ENCODE measurements around the gene HSF4.

HSF4 gene

GRCh38 chr16:67166598-67167168 lies 2.1 kb downstream of the HSF4 start:
- DNase-seq (no peak), ATAC-seq (no peak)

- ATAC-seq = no peak
- no peak for DNase-seq
These were observed 3.0 kb downstream of the HSF4 start for GRCh38 chr16:67167588-67167987.

GRCh38 chr16:67169011-67169451 lies 4.5 kb downstream of the HSF4 start:
- DNase-seq (no peak), ATAC-seq (no peak)

GRCh38 chr16:67169642-67170167 lies 5.2 kb downstream of the HSF4 start:
- DNase-seq (peak; percentile 74), ATAC-seq (no peak)

- ATAC-seq (peak; percentile 38), DNase-seq (peak; percentile 81)
These were observed 5.8 kb downstream of the HSF4 start, which contains the start of gene NOL3 for GRCh38 chr16:67170168-67170948. Gene NOL3, plus strand, starts transcription at chr16:67170538.

GRCh38 chr16:67170949-67171649 lies 6.6 kb downstream of the HSF4 start:
- no peak for ATAC-seq

GRCh38 chr16:67173323-67173722 lies 8.8 kb downstream of the HSF4 start:
- DNase-seq = no peak
- no peak for ATAC-seq

More at GRCh38 chr16:67170949-67171649, 6.6 kb downstream of the HSF4 start:
- no peak for DNase-seq

- peak; percentile 63 for ATAC-seq
- peak; percentile 73 for DNase-seq
These were observed 9.5 kb downstream of the HSF4 start for GRCh38 chr16:67173808-67174705.

- ATAC-seq = peak; percentile 4
- DNase-seq = no peak
These were observed 10.2 kb downstream of the HSF4 start for GRCh38 chr16:67174706-67175231.

GRCh38 chr16:67176662-67177061 lies 12.1 kb downstream of the HSF4 start:
- DNase-seq (no peak), ATAC-seq (no peak)

- DNase-seq = peak; percentile 53
- ATAC-seq = peak; percentile 50
These were observed 13.5 kb downstream of the HSF4 start for GRCh38 chr16:67177743-67178699.

GRCh38 chr16:67179421-67180080 lies 15.0 kb downstream of the HSF4 start:
- DNase-seq = no peak
- ATAC-seq = no peak

GRCh38 chr16:67180166-67180565 lies 15.6 kb downstream of the HSF4 start:
- ATAC-seq = no peak
- DNase-seq = no peak

- no peak for DNase-seq
- ATAC-seq = no peak
These were observed 16.8 kb downstream of the HSF4 start for GRCh38 chr16:67181346-67181745.

- ATAC-seq = no peak
- no peak for DNase-seq
These were observed 17.7 kb downstream of the HSF4 start for GRCh38 chr16:67182288-67182687.

- ATAC-seq (no peak), DNase-seq (no peak)
These were observed 18.7 kb downstream of the HSF4 start for GRCh38 chr16:67183284-67183626.

- ATAC-seq (peak; percentile 96), DNase-seq (peak; percentile 93)
These were observed 19.3 kb downstream of the HSF4 start, which contains the start of gene MATCAP1 for GRCh38 chr16:67183627-67184452. Gene MATCAP1, minus strand, starts transcription at chr16:67183963. Its CDS starts 3,353 bp downstream, at chr16:67180610.

- DNase-seq (peak; percentile 39), ATAC-seq (no peak)
These were observed 20.0 kb downstream of the HSF4 start for GRCh38 chr16:67184453-67184994.
